SK-N-MC (cell line): ENCODE results near the gene ALG12.

Experiments
- EZH2 ChIP-seq: fragments of 200-600 bp; sonication (generic); IDR thresholded peaks from one replicate; pipeline ENCODE4 v1.6.1; 2017; ENCODE audit warnings: antibody characterized with exemption
- FOXP2 ChIP-seq: optimal IDR thresholded peaks from 2 replicates; pipeline ENCODE3; 2011; ENCODE audit warnings: mild to moderate bottlenecking, moderate library complexity; ENCODE audit not compliant: insufficient read depth; ENCODE audit errors: extremely low read length, control extremely low read depth
- POLR2AphosphoS5 ChIP-seq: IDR thresholded peaks from 2 replicates; pipeline ENCODE4 v1.6.1; 2012; ENCODE audit warnings: mild to moderate bottlenecking, low read depth, low read length, borderline replicate concordance

- TF ChIP-seq EZH2 (no peak), POLR2AphosphoS5 (no peak), FOXP2 (no peak)
Measured at GRCh38 chr22:49907807-49908206, 10.4 kb downstream of the ALG12 start.
